WERI-Rb-1 (cell line): ENCODE measurements around the gene TPX2.

ENCODE experiments used
- DNase-seq: peaks from one replicate; pipeline ENCODE4 v3.0.0-alpha.2; 2020
- H3K27ac ChIP-seq: fragments of 250-450 bp; sonication (Bioruptor Pico); 2 replicates; pipeline ENCODE4 v1.5.1; 2020; ENCODE audit warnings: mild to moderate bottlenecking, moderate library complexity
- H3K27me3 ChIP-seq: fragments of 250-450 bp; sonication (Bioruptor Pico); 2 replicates; pipeline ENCODE4 v1.5.1; 2021; ENCODE audit warnings: mild to moderate bottlenecking, low read depth, moderate library complexity; ENCODE audit not compliant: insufficient read depth, severe bottlenecking
- H3K36me3 ChIP-seq: fragments of 250-450 bp; sonication (Bioruptor Pico); 2 replicates; pipeline ENCODE4 v1.5.1; 2020; ENCODE audit warnings: mild to moderate bottlenecking, moderate library complexity
- H3K4me3 ChIP-seq: 2 replicates; pipeline ENCODE4 v1.5.1; 2011; ENCODE audit warnings: low read depth, mild to moderate bottlenecking, control low read depth, low read length
- H3K9me3 ChIP-seq: fragments of 250-450 bp; sonication (Bioruptor Pico); 2 replicates; pipeline ENCODE4 v1.5.1; 2021; ENCODE audit warnings: mild to moderate bottlenecking, moderate library complexity; ENCODE audit not compliant: severe bottlenecking
- TF ChIP-seq, protein P1 (sequence below): IDR thresholded peaks from 2 replicates; pipeline ENCODE4 v1.5.1; 2011; ENCODE audit warnings: low read depth, mild to moderate bottlenecking, control low read depth, inconsistent platforms, low read length

TPX2 gene

DNA sequence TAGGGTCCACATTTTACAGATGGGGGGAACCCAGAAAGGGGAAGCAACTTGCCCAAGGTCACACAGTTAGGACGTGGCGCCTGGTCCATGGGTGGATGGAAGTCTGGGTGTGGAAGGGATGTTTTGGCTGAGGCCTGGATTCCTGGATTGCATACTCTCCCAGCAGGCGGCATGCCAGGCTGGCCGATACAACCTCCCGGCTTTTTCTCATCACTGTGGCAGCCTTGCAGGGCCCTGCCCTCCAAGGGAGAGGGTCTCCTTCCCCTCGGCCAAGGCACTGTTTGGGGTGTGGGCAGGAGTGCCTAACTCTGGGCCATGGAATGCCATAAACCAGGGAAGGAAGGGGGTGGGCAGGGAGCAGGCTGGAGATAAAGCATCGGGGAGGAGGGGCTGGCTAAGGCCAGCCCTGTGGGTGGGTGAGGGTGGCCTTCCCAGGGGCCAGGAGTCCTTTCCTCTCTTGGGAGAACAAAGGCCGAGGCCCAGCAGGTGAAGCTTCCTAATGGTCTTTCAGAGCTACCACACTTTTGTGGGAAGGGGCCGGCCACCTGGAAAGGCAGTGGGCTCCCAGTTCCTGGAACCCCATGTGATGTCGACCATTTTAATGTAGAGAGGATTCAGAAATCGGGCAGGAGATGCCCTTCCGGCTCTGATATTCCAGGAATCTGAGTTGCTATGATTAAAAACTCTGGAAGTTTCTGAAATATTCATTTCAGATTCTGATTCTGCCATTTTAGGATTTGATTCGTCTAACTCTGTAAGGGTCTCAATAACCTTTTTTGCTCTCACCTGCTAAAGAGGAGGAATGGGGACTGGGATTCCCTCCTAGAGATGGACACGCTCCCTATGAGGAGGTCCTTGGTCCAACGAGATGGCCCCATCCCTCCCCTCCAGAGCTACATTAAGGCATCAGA is 102.1 kb downstream of the TPX2 start:
- H3K36me3 ChIP-seq: no peaks in the 10 kb centered on the region
- DNase-seq: no peak
- TF ChIP-seq, protein P1, sequence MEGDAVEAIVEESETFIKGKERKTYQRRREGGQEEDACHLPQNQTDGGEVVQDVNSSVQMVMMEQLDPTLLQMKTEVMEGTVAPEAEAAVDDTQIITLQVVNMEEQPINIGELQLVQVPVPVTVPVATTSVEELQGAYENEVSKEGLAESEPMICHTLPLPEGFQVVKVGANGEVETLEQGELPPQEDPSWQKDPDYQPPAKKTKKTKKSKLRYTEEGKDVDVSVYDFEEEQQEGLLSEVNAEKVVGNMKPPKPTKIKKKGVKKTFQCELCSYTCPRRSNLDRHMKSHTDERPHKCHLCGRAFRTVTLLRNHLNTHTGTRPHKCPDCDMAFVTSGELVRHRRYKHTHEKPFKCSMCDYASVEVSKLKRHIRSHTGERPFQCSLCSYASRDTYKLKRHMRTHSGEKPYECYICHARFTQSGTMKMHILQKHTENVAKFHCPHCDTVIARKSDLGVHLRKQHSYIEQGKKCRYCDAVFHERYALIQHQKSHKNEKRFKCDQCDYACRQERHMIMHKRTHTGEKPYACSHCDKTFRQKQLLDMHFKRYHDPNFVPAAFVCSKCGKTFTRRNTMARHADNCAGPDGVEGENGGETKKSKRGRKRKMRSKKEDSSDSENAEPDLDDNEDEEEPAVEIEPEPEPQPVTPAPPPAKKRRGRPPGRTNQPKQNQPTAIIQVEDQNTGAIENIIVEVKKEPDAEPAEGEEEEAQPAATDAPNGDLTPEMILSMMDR: no peak
- H3K9me3 ChIP-seq: no peaks in the 10 kb centered on the region
- no peaks in the 10 kb centered on the region for H3K27me3 ChIP-seq
- H3K27ac ChIP-seq: no peak overlapping the region
- no peak overlapping the region for H3K4me3 ChIP-seq

GRCh38 chr20:31841928-31842327 is 102.8 kb downstream of the TPX2 start:
- no peaks in the 10 kb centered on the region for H3K9me3 ChIP-seq
- no peak overlapping the region for H3K27ac ChIP-seq
- TF ChIP-seq, protein P1: no peak

DNA sequence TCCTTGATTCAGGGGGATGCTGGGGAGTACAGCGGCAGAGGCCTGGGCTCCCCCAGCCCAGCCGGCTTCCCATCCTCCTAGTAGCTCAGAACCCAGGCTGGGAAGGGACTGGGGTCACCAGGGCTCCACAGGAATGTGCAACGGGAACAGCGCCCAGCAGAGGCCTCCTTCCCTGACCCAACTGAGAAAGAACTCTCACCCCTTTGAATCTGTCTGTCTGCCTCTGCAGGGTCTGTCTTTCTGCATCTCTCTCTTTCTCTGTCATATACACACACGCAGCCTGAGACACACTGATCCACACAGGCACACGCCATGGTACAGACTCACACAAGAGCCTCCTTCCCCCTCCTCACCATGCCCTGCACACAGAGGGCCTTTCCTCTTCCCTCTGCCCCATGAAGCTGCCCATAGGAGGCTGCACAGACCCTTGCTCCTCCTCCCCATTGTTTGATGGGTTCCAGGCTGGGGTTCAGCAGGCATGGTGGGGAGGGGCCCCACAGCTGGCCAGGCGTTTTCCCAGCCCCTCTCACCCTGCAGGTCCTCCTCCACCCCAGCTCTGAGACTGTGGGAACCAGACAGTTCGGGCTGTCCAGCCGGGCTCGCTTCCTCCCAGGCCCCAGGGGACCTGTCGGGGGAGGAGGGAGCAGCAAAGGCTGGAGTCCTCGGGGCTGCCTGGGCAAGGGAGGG is 103.5 kb downstream of the TPX2 start:
- no peaks in the 10 kb centered on the region for H3K9me3 ChIP-seq
- no peak for DNase-seq
- TF ChIP-seq, protein P1: no peak
- no peaks in the 10 kb centered on the region for H3K27me3 ChIP-seq
- H3K36me3 ChIP-seq: no peaks in the 10 kb centered on the region
- H3K27ac ChIP-seq: no peak overlapping the region
- no peak overlapping the region for H3K4me3 ChIP-seq

More at GRCh38 chr20:31841928-31842327, 102.8 kb downstream of the TPX2 start:
- DNase-seq: no peak
- Histone ChIP-seq H3K27me3 (no peaks in the 10 kb centered on the region), H3K4me3 (no peak overlapping the region), H3K36me3 (no peaks in the 10 kb centered on the region)

DNA sequence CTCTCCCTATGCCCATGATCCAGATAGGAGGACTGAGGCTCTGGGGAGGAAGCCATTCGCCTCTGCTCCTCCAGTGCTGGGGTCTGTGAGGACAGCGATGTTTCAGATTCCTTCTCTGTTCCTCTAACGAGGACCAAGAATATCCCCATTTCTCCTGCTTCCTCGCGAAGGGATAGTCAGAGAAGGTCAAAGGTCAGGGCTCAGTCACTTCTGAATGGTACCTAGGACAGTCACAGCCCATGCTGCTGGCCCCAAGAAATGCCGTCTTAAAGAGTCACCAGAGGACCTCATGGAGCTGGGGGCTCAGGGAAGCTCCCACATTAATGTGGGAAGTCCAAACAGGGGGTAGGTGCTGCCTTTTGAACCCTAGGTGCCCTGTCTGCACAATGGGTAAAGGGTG is 104.2 kb downstream of the TPX2 start:
- no peak overlapping the region for H3K27ac ChIP-seq
- H3K4me3 ChIP-seq: no peak overlapping the region
- no peaks in the 10 kb centered on the region for H3K9me3 ChIP-seq
- H3K27me3 ChIP-seq: no peaks in the 10 kb centered on the region
- DNase-seq: no peak
- H3K36me3 ChIP-seq: no peaks in the 10 kb centered on the region
- TF ChIP-seq, protein P1: no peak

GRCh38 chr20:31843881-31844280 is 104.8 kb downstream of the TPX2 start:
- Histone ChIP-seq H3K9me3 (no peaks in the 10 kb centered on the region), H3K27me3 (no peaks in the 10 kb centered on the region), H3K27ac (no peak overlapping the region), H3K4me3 (no peak overlapping the region), H3K36me3 (no peaks in the 10 kb centered on the region)
- no peak for DNase-seq
- TF ChIP-seq, protein P1: no peak
